Coronary artery (tissue), 2 donors: Measurements from ENCODE around the gene CMTR1.
A peak's percentile ranks its signal among the peaks of the same experiment; 100 is the strongest.

Experiments
- DNase-seq: peaks from one replicate; pipeline ENCODE4 v3.0.0-alpha.2; 2017; ENCODE audit warnings: low spot score
- H3K27ac ChIP-seq, 2 donors: fragments of 200-600 bp; sonication (generic); one replicate each; pipeline ENCODE4 v1.5.1; 2016 to 2019
- H3K4me3 ChIP-seq: fragments of 200-600 bp; sonication (generic); 2 replicates; pipeline ENCODE4 v1.5.1; 2016; ENCODE audit warnings: mild to moderate bottlenecking, moderate library complexity
- CTCF ChIP-seq: fragments of 200-600 bp; sonication (generic); IDR thresholded peaks from one replicate; pipeline ENCODE4 v1.5.1; 2019; ENCODE audit warnings: antibody characterized with exemption

The CMTR1 gene

GRCh38 chr6:37417393-37417792 is 15.6 kb upstream of the CMTR1 start:
- H3K27ac ChIP-seq, result no peak overlapping the region
- TF ChIP-seq CTCF, result no peak
- no peak for DNase-seq
- no peak overlapping the region for H3K4me3 ChIP-seq

GRCh38 chr6:37418722-37419121 is 14.3 kb upstream of the CMTR1 start:
- no peak for DNase-seq
- Histone ChIP-seq H3K27ac (no peak overlapping the region), H3K4me3 (no peak overlapping the region)
- TF ChIP-seq CTCF, result no peak

- no peak overlapping the region for H3K4me3 ChIP-seq
- TF ChIP-seq CTCF, result no peak
- no peak for DNase-seq
- no peak overlapping the region for H3K27ac ChIP-seq
These were observed 6.7 kb upstream of the CMTR1 start for GRCh38 chr6:37426058-37426944.

GRCh38 chr6:37426945-37427510 is 6.0 kb upstream of the CMTR1 start:
- Histone ChIP-seq H3K4me3 (no peak overlapping the region), H3K27ac (no peak overlapping the region)
- no peak for TF ChIP-seq CTCF
- no peak for DNase-seq

- TF ChIP-seq CTCF, result no peak
- DNase-seq, result no peak
These were observed 3.7 kb upstream of the CMTR1 start for GRCh38 chr6:37429352-37429750.

GRCh38 chr6:37432590-37432915 is 468 bp upstream of the CMTR1 start:
- peak overlapping the region; percentile 96 to 97 for H3K27ac ChIP-seq

More at GRCh38 chr6:37429352-37429750, 3.7 kb upstream of the CMTR1 start:
- no peak overlapping the region for H3K4me3 ChIP-seq
- H3K27ac ChIP-seq, result no peak overlapping the region

More at GRCh38 chr6:37432590-37432915, 468 bp upstream of the CMTR1 start:
- H3K4me3 ChIP-seq, result peak overlapping the region; percentile 98
- TF ChIP-seq CTCF, result no peak
- DNase-seq, result no peak
